Erythroblast (primary cell): ENCODE data around the gene PPT2.
A peak's percentile ranks its signal among the peaks of the same experiment; 100 is the strongest.

Source experiments
- GATA1 ChIP-seq: IDR thresholded peaks from 2 replicates; pipeline ENCODE4 v1.6.1; 2011; ENCODE audit warnings: low read depth, mild to moderate bottlenecking, control low read depth, low read length, moderate library complexity
- POLR2A ChIP-seq: IDR thresholded peaks from 2 replicates; pipeline ENCODE4 v1.6.1; 2011; ENCODE audit warnings: mild to moderate bottlenecking, low read length

GRCh38 chr6:32131439-32131948 is 22.4 kb upstream of the PPT2 start:
- TF ChIP-seq POLR2A (no peak), GATA1 (peak; percentile 65)
